Epithelial cell of esophagus (primary cell): ENCODE measurements around the gene ACTR2.
A peak's percentile ranks its signal among the peaks of the same experiment; 100 is the strongest.

ENCODE experiments used
- DNase-seq: peaks from one replicate; pipeline ENCODE4 v3.0.0; 2010; ENCODE audit warnings: low read depth
- H3K4me3 ChIP-seq: 2 replicates; pipeline ENCODE4 v1.5.1; 2011; ENCODE audit warnings: mild to moderate bottlenecking, low read length, control low read depth
- CTCF ChIP-seq: IDR thresholded peaks from 2 replicates; pipeline ENCODE4 v1.5.1; 2011; ENCODE audit warnings: low read depth, mild to moderate bottlenecking, low read length, control low read depth, inconsistent platforms; ENCODE audit not compliant: insufficient read depth; ENCODE audit errors: missing control alignments

ACTR2 gene

GRCh38 chr2:65193446-65193845, 34.2 kb upstream of the ACTR2 start:
- no peak overlapping the region for H3K4me3 ChIP-seq
- no peak for DNase-seq
- TF ChIP-seq CTCF, result no peak

GRCh38 chr2:65198737-65199136, 28.9 kb upstream of the ACTR2 start:
- no peak for TF ChIP-seq CTCF

GRCh38 chr2:65199166-65199565, 28.5 kb upstream of the ACTR2 start:
- no peak overlapping the region for H3K4me3 ChIP-seq
- DNase-seq, result peak; percentile 55
- TF ChIP-seq CTCF, result no peak

More at GRCh38 chr2:65198737-65199136, 28.9 kb upstream of the ACTR2 start:
- DNase-seq, result no peak
- H3K4me3 ChIP-seq, result no peak overlapping the region

- TF ChIP-seq CTCF, result no peak
- H3K4me3 ChIP-seq, result no peak overlapping the region
- DNase-seq, result no peak
These were observed 27.7 kb upstream of the ACTR2 start for GRCh38 chr2:65199891-65200290.

GRCh38 chr2:65204461-65205210, 23.0 kb upstream of the ACTR2 start:
- peak; percentile 13 for DNase-seq
- TF ChIP-seq CTCF, result no peak
- H3K4me3 ChIP-seq, result no peak overlapping the region

- TF ChIP-seq CTCF, result no peak
- no peak for DNase-seq
- no peak overlapping the region for H3K4me3 ChIP-seq
These were observed 15.5 kb upstream of the ACTR2 start for GRCh38 chr2:65212115-65212514.

GRCh38 chr2:65212619-65213018, 15.0 kb upstream of the ACTR2 start:
- TF ChIP-seq CTCF, result no peak
- H3K4me3 ChIP-seq, result no peak overlapping the region
- no peak for DNase-seq
